GM10266 (cell line): ENCODE measurements around the gene BMPR2.
A peak's percentile ranks its signal among the peaks of the same experiment; 100 is the strongest.

Experiments used
- DNase-seq: peaks from one replicate; pipeline ENCODE4 v3.0.0; 2012; ENCODE audit errors: extremely low spot score
- CTCF ChIP-seq: IDR thresholded peaks from 2 replicates; pipeline ENCODE4 v1.5.1; 2012; ENCODE audit warnings: mild to moderate bottlenecking, low read depth; ENCODE audit not compliant: control insufficient read depth, insufficient read depth; ENCODE audit errors: missing control alignments

BMPR2 gene

GRCh38 chr2:202375609-202376408, at the start of gene BMPR2:
BMPR2 (plus strand) TSS chr2:202376327; CDS start chr2:202377475, 1,148 bp downstream.
- TF ChIP-seq CTCF = no peak
- peak; percentile 89 for DNase-seq

- TF ChIP-seq CTCF = no peak
- no peak for DNase-seq
Measured at GRCh38 chr2:202327858-202328257, 48.3 kb upstream of the BMPR2 start.

- no peak for DNase-seq
Measured at GRCh38 chr2:202335791-202336467, 40.2 kb upstream of the BMPR2 start.

GRCh38 chr2:202337151-202337550, 39.0 kb upstream of the BMPR2 start:
- no peak for DNase-seq
- TF ChIP-seq CTCF = no peak

More at GRCh38 chr2:202335791-202336467, 40.2 kb upstream of the BMPR2 start:
- TF ChIP-seq CTCF = no peak

- no peak for DNase-seq
Measured at GRCh38 chr2:202337706-202338346, 38.3 kb upstream of the BMPR2 start.

GRCh38 chr2:202339071-202339870, 36.9 kb upstream of the BMPR2 start:
- no peak for TF ChIP-seq CTCF
- no peak for DNase-seq

More at GRCh38 chr2:202337706-202338346, 38.3 kb upstream of the BMPR2 start:
- no peak for TF ChIP-seq CTCF
